WTC11 (cell line): ENCODE measurements around the gene ZNF525. TPM values are rescaled to one million over a fixed set of nuclear protein-coding genes. Genes with fewer than 3 reads are reported as not detected.

Experiments
- ATAC-seq: fragments of 200-7000 bp; cut with Tn5 transposase; 2 replicates; pipeline ENCODE4 v1.10.0; 2021; ENCODE audit warnings: mild to moderate bottlenecking, moderate library complexity
- Bru-seq: library from RNA; stranded (reverse); fragments of 400-500 nt; gene quantifications from one replicate; lab custom pipeline; 2021; lab: Mats Ljungman, UMichigan
- CTCF ChIA-PET: fragments of 300-600 bp; sonication (Branson Sonifier 250); formaldehyde crosslinking; loops from one replicate; lab custom pipeline; 2021; ENCODE audit warnings: antibody characterized with exemption; lab: Charles Lee
- POLR2A ChIA-PET: fragments of 350-600 bp; sonication (Branson Sonifier 250); formaldehyde crosslinking; loops from one replicate; lab custom pipeline; 2021; ENCODE audit warnings: antibody characterized with exemption; lab: Charles Lee
- DNase-seq: peaks from one replicate; pipeline ENCODE4 v3.0.0; 2021; ENCODE audit warnings: low spot score
- H3K27ac Mint-ChIP-seq: 2 replicates; pipeline ENCODE4 v1.8.0; 2021; ENCODE audit warnings: mixed read lengths
- H3K27me3 Mint-ChIP-seq: 2 replicates; pipeline ENCODE4 v1.8.0; 2021; ENCODE audit warnings: low read depth, mild to moderate bottlenecking, moderate library complexity, mixed read lengths
- H3K36me3 Mint-ChIP-seq: 2 replicates; pipeline ENCODE4 v1.8.0; 2021; ENCODE audit warnings: mixed read lengths
- H3K4me1 Mint-ChIP-seq: 2 replicates; pipeline ENCODE4 v1.8.0; 2022; ENCODE audit warnings: mixed read lengths
- H3K4me3 Mint-ChIP-seq: 2 replicates; pipeline ENCODE4 v1.8.0; 2021; ENCODE audit warnings: mild to moderate bottlenecking, moderate library complexity, mixed read lengths
- H3K9me3 Mint-ChIP-seq: 2 replicates; pipeline ENCODE4 v1.8.0; 2021; ENCODE audit warnings: mixed read lengths
- ARID4B ChIP-seq: sonication (generic); formaldehyde crosslinking; IDR thresholded peaks from 2 replicates; pipeline ENCODE4 v1.8.0; 2023; ENCODE audit warnings: missing genetic modification reagents, mild to moderate bottlenecking, borderline replicate concordance
- CBFB ChIP-seq: sonication (generic); formaldehyde crosslinking; IDR thresholded peaks from 2 replicates; pipeline ENCODE4 v1.8.1; 2022; ENCODE audit warnings: mild to moderate bottlenecking, low read depth, missing genetic modification reagents
- ETV6 ChIP-seq: sonication (generic); formaldehyde crosslinking; IDR thresholded peaks from 2 replicates; pipeline ENCODE4 v1.8.1; 2022; ENCODE audit warnings: mild to moderate bottlenecking, missing genetic modification reagents
- GRHL2 ChIP-seq: fragments of 250-450 bp; sonication (Bioruptor Pico); IDR thresholded peaks from 2 replicates; pipeline ENCODE4 v1.8.0; 2022; ENCODE audit warnings: mild to moderate bottlenecking, moderate library complexity; ENCODE audit not compliant: insufficient replicate concordance, severe bottlenecking
- NR1H2 ChIP-seq: sonication (generic); formaldehyde crosslinking; IDR thresholded peaks from 2 replicates; pipeline ENCODE4 v1.9.0; 2021; ENCODE audit warnings: mild to moderate bottlenecking, moderate library complexity, missing genetic modification reagents
- SP1 ChIP-seq: sonication (generic); formaldehyde crosslinking; conservative IDR thresholded peaks from 2 replicates; pipeline ENCODE4 v1.8.1; 2022; ENCODE audit warnings: missing genetic modification reagents
- ZNF219 ChIP-seq: sonication (generic); formaldehyde crosslinking; IDR thresholded peaks from 2 replicates; pipeline ENCODE4 v1.8.0; 2023; ENCODE audit warnings: missing genetic modification reagents, mild to moderate bottlenecking, borderline replicate concordance
- long read RNA-seq, 3 experiments: library from RNA in 1 of 3; library from capped mRNA in 1 of 3; library from polyadenylated mRNA in 1 of 3; unstranded in 2 of 3; stranded (forward) in 1 of 3; transcript quantifications; one replicate each; pipeline ENCODE4 v2.0.0, GENCODE V29; 2021
- total RNA-seq: library from RNA; stranded (reverse); gene quantifications from 3 replicates; pipeline ENCODE4 v1.2.3, GENCODE V29; 2021
- TF ChIP-seq, protein P1 (sequence below): sonication (generic); formaldehyde crosslinking; IDR thresholded peaks from 2 replicates; pipeline ENCODE4 v1.8.0; 2022; ENCODE audit warnings: mild to moderate bottlenecking, missing genetic modification reagents
- TF ChIP-seq, protein P2 (sequence below): fragments of 200-600 bp; IDR thresholded peaks from 2 replicates; pipeline ENCODE4 v1.8.0; 2022; ENCODE audit warnings: antibody characterized with exemption
- TF ChIP-seq, protein P3 (sequence below): sonication (generic); formaldehyde crosslinking; IDR thresholded peaks from 2 replicates; pipeline ENCODE4 v1.8.0; 2022; ENCODE audit warnings: mild to moderate bottlenecking, missing genetic modification reagents

Gene ZNF525
- total RNA-seq (46.9 to 59.7 TPM (median 48.6 TPM) in 3 replicates), Bru-seq, nascent RNA (percentile 88 among the genes with signal in this experiment)
- long read RNA-seq, experiment 1, transcript ZNF525-202 (4 exons, 3,890 nt), result major isoform, 6 of 15 reads
- long read RNA-seq, experiment 1, partial matches to known transcripts, result 0 of 15 reads
- long read RNA-seq, experiment 1, other reads (novel, unspliced or antisense), result 6 of 15 reads
- long read RNA-seq, experiment 2, partial matches to known transcripts, result 1 of 14 reads
- long read RNA-seq, experiment 2, other reads (novel, unspliced or antisense), result 8 of 14 reads
- long read RNA-seq, experiment 3, partial matches to known transcripts, result 0 of 5 reads
- long read RNA-seq, experiment 3, other reads (novel, unspliced or antisense), result 4 of 5 reads

- ChIA-PET POLR2A (interaction anchor here (0.6 to 1.1 kb wide), 2 partner anchors 29 to 66 kb away, joined by 3 to 4 read pairs; partner anchors contain the start of gene ZNF765), CTCF (interaction anchor here (0.8 to 2.1 kb wide), 13 partner anchors 26 to 665 kb away, joined by 3 to 11 read pairs (median 4); partner anchors contain the start of genes ZNF765 and ZNF845)
Observed at GRCh38 chr19:53365134-53365898, at the start of gene ZNF525. Gene ZNF525 (plus strand): TSS chr19:53365705. CDS start chr19:53372282, 6,577 bp downstream.

More at GRCh38 chr19:53365134-53365898, at the start of gene ZNF525:
- H3K4me1 Mint-ChIP-seq, result peaks cover 48% of the 10 kb centered on the region
- H3K27me3 Mint-ChIP-seq, result peaks cover 17% of the 10 kb centered on the region; the same call in 1 of the 2 replicates
- peak within 1 kb of the TSS; percentile 93 for H3K4me3 Mint-ChIP-seq
- peaks cover under 1% of the 10 kb centered on the region for H3K9me3 Mint-ChIP-seq
- H3K36me3 Mint-ChIP-seq, result 0 out of 2 replicates have a peak, but pooled peaks cover 1% of the 10 kb centered on the region
- peak within 1 kb of the TSS; percentile 95 for H3K27ac Mint-ChIP-seq
- peak; percentile 97 for ATAC-seq
- peak; percentile 60; the same call in 1 of the 2 replicates for TF ChIP-seq SP1 (CRISPR knock-in tag)
- TF ChIP-seq ARID4B (CRISPR knock-in tag), result no peak; the same call in 1 of the 2 replicates
- TF ChIP-seq ETV6 (CRISPR knock-in tag), result 0 out of 2 replicates have a peak, but pooled peaks have one; percentile 13
- no peak for TF ChIP-seq NR1H2 (CRISPR knock-in tag)
- TF ChIP-seq GRHL2 (CRISPR knock-in tag), result no peak
- no peak for TF ChIP-seq ZNF219 (CRISPR knock-in tag)
- TF ChIP-seq, protein P1, sequence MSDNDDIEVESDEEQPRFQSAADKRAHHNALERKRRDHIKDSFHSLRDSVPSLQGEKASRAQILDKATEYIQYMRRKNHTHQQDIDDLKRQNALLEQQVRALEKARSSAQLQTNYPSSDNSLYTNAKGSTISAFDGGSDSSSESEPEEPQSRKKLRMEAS (CRISPR knock-in tag), result no peak
- TF ChIP-seq, protein P2, sequence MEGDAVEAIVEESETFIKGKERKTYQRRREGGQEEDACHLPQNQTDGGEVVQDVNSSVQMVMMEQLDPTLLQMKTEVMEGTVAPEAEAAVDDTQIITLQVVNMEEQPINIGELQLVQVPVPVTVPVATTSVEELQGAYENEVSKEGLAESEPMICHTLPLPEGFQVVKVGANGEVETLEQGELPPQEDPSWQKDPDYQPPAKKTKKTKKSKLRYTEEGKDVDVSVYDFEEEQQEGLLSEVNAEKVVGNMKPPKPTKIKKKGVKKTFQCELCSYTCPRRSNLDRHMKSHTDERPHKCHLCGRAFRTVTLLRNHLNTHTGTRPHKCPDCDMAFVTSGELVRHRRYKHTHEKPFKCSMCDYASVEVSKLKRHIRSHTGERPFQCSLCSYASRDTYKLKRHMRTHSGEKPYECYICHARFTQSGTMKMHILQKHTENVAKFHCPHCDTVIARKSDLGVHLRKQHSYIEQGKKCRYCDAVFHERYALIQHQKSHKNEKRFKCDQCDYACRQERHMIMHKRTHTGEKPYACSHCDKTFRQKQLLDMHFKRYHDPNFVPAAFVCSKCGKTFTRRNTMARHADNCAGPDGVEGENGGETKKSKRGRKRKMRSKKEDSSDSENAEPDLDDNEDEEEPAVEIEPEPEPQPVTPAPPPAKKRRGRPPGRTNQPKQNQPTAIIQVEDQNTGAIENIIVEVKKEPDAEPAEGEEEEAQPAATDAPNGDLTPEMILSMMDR, result peak; percentile 69
- TF ChIP-seq, protein P3, sequence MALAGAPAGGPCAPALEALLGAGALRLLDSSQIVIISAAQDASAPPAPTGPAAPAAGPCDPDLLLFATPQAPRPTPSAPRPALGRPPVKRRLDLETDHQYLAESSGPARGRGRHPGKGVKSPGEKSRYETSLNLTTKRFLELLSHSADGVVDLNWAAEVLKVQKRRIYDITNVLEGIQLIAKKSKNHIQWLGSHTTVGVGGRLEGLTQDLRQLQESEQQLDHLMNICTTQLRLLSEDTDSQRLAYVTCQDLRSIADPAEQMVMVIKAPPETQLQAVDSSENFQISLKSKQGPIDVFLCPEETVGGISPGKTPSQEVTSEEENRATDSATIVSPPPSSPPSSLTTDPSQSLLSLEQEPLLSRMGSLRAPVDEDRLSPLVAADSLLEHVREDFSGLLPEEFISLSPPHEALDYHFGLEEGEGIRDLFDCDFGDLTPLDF (CRISPR knock-in tag), result no peak
- TF ChIP-seq CBFB, result no peak
- TF ChIP-seq, all 79 proteins: peak for 3
- DNase-seq, result peak; percentile 95
